Measurements from ENCODE around the gene INSR.
"Not testable (repeated sequence)": the region's sequence is repeated elsewhere in the genome, so short reads cannot be mapped to it uniquely, and the experiment has no call there.

INSR gene

DNA sequence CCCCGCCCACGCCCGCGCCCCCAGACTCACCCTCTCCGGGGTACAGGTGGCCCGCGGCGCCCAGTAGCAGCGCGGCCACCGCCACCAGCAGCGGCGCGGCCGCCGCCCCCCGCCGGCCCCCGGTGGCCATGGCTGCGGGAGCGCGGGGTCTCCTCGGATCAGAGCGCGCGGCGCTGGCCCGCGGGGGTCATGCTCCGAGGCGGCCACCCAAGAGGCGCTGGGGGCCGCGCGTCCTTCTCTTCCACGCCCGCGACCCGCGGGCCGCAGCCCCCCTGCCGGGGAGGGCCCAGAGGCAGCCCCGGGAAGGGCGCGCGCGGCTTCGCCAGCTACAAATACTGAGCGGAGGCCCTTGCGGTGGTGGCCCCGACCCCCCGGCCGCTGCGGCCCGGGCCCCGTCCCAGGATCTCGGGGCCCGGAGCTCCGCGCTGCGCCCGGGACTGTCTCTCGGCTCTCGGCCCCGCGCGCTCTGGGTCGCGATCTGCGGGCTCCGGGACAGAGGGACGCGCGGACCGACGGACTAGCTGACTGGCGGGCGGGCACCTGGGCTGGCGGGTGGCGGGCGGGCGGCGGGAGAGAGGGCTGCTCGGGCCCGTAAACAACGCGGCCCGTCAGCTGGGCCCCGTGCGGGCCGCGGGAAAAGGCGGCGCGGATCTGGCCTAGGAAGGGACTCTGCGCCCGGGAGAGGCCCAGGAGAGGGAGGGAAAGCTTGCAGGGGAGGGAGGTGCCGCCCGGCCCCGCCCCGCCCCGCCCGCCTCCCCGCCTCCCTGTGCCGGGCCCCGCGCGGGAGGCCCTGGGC, at the start of gene INSR:
INSR (minus strand) TSS at position 653 of the 796 bp plus-strand sequence; CDS start at position 130, 523 bp downstream.
- peak; percentile 25 for DNase-seq

GRCh38 chr19:7342143-7342542, 47.9 kb upstream of the INSR start:
- no peak for DNase-seq

- DNase-seq: peak; percentile 80
Measured at GRCh38 chr19:7340959-7341837, 47.0 kb upstream of the INSR start.

DNA sequence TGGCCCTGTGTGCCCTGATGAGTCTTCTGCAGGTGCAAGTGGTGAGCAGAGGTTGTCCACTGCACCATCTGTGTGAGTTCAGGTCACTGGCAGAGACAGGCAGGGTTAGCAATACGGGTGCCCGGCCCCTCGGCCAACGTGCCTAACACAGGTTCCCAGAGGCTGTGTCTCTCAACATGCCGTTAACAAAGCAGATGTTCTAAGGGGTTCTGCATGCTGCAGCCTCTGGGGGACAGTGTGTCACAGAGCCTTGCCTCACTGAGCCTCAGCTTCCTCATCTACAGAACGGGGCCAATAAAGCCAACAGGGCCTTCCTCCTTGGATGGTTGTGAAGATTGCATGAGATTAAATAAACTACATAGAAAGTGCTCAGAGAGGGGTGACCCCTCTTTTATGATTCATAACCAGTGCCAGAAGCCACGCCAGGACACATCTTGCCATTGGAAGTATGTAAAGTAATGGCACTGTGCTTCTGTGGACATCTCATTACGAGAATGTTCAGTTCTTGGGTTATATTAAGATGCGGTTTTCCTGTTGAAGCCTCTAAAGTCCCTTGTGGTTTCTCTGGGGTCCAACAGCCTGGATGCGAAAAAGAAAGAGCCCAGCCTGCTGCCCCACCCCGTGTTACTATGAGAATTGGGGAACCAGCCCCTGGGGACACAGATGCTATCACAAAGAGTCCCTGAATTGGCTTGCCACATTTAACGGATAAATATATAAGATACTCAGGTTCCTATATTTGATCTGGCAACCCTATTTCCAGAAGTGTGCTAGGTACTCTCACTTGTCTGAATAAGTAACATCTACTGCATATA, 43.4 kb upstream of the INSR start:
- DNase-seq: no peak

DNA sequence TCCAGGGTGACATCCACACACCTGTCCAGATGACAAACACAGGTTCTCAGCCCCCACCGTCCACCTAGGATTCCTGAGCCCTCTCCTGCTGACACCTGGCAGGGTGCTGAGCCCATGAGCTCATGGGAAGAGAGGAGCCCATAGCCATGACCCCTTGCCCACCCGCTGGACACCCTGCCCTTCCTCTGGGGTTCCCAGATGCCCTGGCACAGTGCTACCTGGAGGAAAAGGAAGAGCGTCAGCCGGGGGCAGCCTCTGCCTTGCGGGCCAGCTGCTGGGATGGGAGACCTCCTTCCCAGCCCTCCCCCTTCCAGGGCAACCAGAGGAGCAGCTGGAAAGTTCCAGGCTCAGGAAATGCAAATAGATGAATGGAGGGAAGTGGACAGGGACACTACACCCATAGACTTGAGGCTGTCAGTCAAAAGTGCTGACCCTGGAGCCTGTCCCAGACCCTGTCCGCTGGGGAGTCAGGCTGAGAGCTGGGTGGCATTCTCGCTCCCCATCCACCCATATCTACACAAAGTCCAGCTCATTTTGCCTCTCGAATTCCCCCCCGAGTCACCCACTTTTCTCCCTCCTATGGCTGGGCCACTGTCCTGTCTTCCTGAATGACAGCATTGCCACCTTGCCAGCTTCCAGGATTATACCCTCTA, 42.2 kb upstream of the INSR start:
- no peak for DNase-seq

- no peak for DNase-seq
Measured at GRCh38 chr19:7333198-7334118, 39.2 kb upstream of the INSR start.

GRCh38 chr19:7331446-7331845, 37.2 kb upstream of the INSR start:
- no peak for DNase-seq

- DNase-seq: no peak
Measured at GRCh38 chr19:7328647-7329046, 34.4 kb upstream of the INSR start.

- DNase-seq: no peak
Measured at GRCh38 chr19:7327802-7328201, 33.6 kb upstream of the INSR start.

GRCh38 chr19:7326105-7326877, 32.1 kb upstream of the INSR start:
- no peak for DNase-seq

DNA sequence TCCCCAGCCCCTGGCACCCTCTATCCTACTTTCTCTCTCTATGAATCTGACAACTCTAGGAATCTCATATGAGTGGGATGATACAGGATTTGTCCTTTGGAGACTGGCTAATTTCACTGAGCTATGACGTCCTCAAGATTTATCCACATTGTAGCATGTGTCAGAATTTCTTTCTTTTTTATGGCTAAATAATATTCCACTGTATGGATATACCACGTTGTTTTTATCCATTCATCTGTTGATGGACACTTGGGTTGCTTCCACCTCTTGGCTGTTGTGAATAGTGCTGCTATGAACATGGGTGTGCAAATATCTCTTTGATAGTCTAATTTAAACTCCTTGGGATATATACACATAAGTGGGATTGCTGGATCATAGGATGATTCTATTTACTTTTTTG, 24.0 kb upstream of the INSR start:
- no peak for DNase-seq

DNA sequence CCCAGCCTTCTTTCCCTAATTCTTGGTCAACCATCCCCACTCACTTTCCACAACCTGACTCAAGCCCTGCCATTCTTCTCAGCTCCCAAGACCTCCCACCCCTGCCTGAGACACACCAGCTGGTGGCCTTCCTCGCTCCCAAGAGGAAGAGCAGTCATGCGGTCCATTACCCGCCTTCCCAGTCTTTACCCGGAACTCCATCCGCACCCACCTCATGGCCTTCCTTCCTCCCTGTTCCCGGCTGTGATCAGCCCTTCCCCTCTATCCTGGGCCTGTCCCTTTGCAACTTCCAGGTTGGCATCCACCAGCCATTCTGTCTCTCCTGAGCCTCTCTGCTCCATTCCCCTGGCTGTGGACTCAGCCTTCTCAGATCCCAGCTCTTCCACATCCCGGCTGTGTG, 18.6 kb upstream of the INSR start:
- no peak for DNase-seq

DNA sequence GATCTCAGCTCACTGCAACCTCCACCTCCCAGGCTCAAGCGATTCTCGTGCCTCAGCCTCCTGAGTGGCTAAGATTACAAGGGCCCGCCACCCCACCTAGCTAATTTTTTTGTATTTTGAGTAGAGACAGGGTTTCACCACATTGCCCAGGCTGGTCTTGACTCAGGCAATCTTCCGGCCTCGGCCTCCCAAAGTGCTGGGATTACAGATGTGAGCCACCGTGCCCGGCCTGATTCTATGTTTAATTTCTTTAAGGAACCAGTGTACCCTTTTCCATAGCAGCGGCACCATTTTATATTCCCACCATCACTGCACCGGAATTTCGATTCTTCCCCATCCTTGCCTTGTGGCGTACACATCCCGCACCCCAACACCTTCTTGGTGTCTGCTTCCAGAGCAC, 17.7 kb upstream of the INSR start:
- no peak for DNase-seq

DNA sequence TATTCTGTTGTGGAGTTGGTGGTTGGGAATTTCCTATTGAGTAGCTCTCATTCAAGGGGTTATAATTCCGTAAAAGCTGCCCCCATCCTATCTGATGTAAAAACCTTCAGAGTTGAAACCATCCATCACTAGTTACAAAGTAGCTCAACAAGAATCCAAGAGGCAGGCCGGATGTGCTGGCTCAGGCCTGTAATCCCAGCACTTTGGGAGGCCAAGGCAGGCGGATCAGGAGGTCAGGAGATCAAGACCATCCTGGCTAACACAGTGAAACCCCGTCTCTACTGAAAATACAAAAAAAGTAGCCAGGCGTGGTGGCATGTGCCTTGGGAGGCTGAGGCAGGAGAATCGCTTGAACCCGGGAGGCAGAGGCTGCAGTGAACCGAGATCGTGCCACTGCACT, 14.1 kb upstream of the INSR start:
- DNase-seq: not testable (repeated sequence)

DNA sequence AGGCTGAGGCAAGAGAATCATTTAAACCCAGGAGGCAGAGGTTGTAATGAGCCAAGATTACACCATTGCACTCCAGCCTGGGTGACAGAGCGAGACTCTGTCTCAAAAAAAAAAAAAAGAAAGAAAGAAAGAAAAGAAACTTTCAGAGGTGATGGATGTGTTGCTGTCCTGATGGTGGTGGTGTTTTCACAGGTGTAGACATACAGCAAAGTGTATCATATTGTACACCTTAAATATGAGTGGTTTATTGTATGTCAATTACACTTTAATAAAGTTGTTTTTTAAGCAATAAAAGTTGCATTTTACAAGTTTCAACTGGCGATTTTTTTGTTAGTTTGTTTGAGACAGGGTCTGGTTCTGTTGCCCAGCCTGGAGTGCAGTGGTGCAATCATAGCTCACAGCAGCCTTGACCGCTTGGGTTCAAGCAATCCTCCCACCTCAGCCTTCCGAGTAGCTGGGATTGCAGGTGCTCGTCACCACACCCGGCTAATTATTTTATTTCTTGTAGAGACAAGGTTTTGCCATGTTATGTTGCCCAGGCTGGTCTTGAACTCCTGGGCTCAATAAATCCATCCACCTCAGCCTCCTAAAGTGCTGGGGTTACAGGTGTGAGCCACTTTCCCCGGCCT, 13.5 kb upstream of the INSR start:
- DNase-seq: no peak

DNA sequence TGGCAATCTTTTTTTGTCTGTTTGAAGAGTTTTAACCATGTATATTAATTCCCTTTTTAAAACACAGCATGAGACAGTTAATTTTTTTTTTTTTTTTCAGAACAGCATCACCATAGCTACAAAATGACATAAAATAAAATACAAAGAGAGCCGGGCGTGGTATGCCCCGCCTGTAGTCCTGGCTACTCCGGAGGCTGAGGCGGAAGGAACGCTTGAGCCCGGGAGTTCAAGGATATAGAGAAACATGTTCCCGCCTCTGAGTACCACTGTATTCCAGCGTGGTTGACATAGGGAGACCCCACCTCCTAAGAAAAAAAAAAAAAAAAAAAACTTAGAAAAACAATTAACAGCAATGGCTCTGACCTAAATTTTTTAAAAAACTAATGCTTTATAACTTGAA, 10.0 kb upstream of the INSR start:
- DNase-seq: no peak

- no peak for DNase-seq
Measured at GRCh38 chr19:7303470-7303869, 9.3 kb upstream of the INSR start.

DNA sequence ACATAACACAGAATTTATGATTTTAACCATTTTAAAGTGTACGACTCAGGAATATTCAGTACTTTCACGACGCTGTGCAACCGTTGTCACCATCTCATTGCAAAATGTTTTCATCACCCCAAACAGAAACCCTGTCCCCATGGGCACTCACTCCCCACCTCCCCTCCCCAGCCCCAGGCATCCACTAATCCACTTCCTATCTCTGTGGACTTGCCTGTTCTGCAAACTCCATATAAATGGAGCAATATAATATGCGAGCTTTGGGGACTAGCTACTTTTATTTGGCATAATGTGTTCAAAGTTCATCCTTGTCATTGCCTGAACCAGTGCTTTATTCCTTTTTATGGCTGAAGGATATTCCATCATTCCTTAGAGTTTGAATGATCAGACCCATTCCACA, 7.3 kb upstream of the INSR start:
- DNase-seq: no peak

DNA sequence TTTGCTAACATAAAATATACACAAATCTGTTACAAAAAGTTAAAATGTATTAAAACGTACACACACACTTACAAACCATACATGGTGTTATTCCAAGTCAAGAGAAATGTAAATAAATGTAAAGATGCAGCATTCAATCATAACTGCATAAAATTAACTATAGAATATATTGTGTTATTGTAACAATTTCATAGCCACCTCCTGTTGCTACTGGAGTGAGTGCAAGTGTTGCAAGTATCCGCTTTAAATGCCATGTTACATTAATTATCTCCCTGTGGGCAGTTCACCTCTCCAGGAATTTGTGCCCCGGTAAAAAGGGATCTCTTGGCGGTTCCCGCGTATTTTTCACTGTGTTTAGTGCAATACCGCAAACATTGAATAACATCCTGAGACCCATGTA, 3.5 kb upstream of the INSR start:
- DNase-seq: no peak

DNA sequence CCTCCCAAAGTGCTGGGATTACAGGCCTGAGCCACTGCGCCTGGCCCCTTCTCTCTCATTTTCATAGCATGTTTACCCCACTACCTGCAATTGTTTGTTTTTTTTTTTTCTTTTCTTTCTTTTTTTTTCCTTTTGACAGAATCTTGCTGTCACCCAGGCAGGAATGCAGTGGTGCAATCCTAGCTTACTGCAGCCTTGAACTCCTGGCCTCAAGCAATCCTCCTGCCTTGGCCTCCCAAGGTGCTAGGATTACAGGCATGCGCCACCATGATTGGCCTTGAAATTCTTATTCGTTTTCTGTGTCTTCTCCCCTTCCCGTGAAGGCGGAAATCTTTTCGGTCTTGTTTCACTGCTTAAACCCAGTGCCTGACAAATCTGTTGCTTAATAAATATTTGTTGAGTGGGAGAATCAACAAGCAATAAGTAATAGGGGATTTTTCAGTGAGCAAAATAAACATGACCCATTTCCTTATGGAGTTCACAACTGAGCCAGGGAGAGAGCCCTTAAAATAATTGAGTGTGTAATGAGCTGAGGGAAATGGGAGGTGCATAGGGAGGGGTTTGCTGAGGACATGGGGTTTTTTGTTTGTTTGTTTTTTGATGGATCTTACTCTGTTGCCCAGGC, 1.8 kb upstream of the INSR start:
- no peak for DNase-seq

Data from stimulated activated naive CD4-positive, alpha-beta T cell treated with Interleukin-2 at 50 U/mL for 16 hours (primary cell).